ENCODE measurements around the gene ILK. TPM values are rescaled to one million over a fixed set of nuclear protein-coding genes. Genes with fewer than 3 reads are reported as not detected.

Gene ILK
- total and polyA plus RNA-seq, 2 experiments from 2014 or later, result 114 to 126 TPM

GRCh38 chr11:6655790-6656583, 52.4 kb downstream of the ILK start, which contains the start of gene DCHS1:
DCHS1 (minus strand) TSS chr11:6655809; CDS start chr11:6641613, 14,196 bp downstream.
- 13% methylated on average over 6 of the region's 56 CpGs for WGBS (ENCODE audit: low lambda C conversion rate, missing lambda C conversion rate)
- Histone ChIP-seq H3K27me3 (peaks cover 23% of the 10 kb centered on the region), H3K9me3 (ENCODE audit: low read depth) (no peaks in the 10 kb centered on the region), H3K27ac (peak within 1 kb of the TSS; percentile 87), H3K36me3 (replicated peaks; ENCODE audit: insufficient read depth, low read depth) (no peaks in the 10 kb centered on the region), H3K79me2 (peaks cover 43% of the 10 kb centered on the region), H3K4me3 (peak within 1 kb of the TSS; percentile 61), H3K4me2 (peak within 1 kb of the TSS; percentile 86), H3K9me2 (replicated peaks; ENCODE audit: insufficient read depth) (no peaks in the 10 kb centered on the region), H4K20me1 (ENCODE audit: insufficient read depth, poor library complexity, severe bottlenecking) (peaks cover 10% of the 10 kb centered on the region), H2AFZ (peak within 1 kb of the TSS; percentile 64), H3K4me1 (ENCODE audit: insufficient read depth) (peaks cover 5% of the 10 kb centered on the region)
- no peak for TF ChIP-seq EZH2phosphoT487 (IDR thresholded peaks at IDR 0.05; ENCODE audit: low read depth, severe bottlenecking, unreplicated experiment)
- no peak for TF ChIP-seq EZH2 (IDR thresholded peaks at IDR 0.05; ENCODE audit: borderline replicate concordance)
- no peak for TF ChIP-seq CTCF (IDR thresholded peaks at IDR 0.05; ENCODE audit: poor library complexity)
- peak; percentile 53 for DNase-seq (ENCODE audit: low spot score)

GRCh38 chr11:6656584-6656915, 53.0 kb downstream of the ILK start:
- no peaks in the 10 kb centered on the region for H3K9me3 ChIP-seq (ENCODE audit: low read depth)
- peak overlapping the region; percentile 64 for H2AFZ ChIP-seq
- H3K4me1 ChIP-seq (ENCODE audit: insufficient read depth), result peaks cover 5% of the 10 kb centered on the region
- no peaks in the 10 kb centered on the region for H3K9me2 ChIP-seq (replicated peaks; ENCODE audit: insufficient read depth)
- TF ChIP-seq EZH2phosphoT487 (IDR thresholded peaks at IDR 0.05; ENCODE audit: low read depth, severe bottlenecking, unreplicated experiment) (no peak), CTCF (IDR thresholded peaks at IDR 0.05; ENCODE audit: poor library complexity) (no peak), EZH2 (IDR thresholded peaks at IDR 0.05; ENCODE audit: borderline replicate concordance) (peak; percentile 39)
- H4K20me1 ChIP-seq (ENCODE audit: insufficient read depth, poor library complexity, severe bottlenecking), result peaks cover 10% of the 10 kb centered on the region
- 66% methylated on average over 4 of the region's 4 CpGs for WGBS (ENCODE audit: low lambda C conversion rate, missing lambda C conversion rate)
- no peak for DNase-seq (ENCODE audit: low spot score)
- H3K27ac ChIP-seq, result peak overlapping the region; percentile 87
- no peaks in the 10 kb centered on the region for H3K36me3 ChIP-seq (replicated peaks; ENCODE audit: insufficient read depth, low read depth)
- peak overlapping the region; percentile 38 for H3K4me3 ChIP-seq
- H3K27me3 ChIP-seq, result peaks cover 23% of the 10 kb centered on the region
- peaks cover 43% of the 10 kb centered on the region for H3K79me2 ChIP-seq
- H3K4me2 ChIP-seq, result peak overlapping the region; percentile 70

- H3K9me2 ChIP-seq (replicated peaks; ENCODE audit: insufficient read depth), result no peaks in the 10 kb centered on the region
- H3K36me3 ChIP-seq (replicated peaks; ENCODE audit: insufficient read depth, low read depth), result no peaks in the 10 kb centered on the region
- H3K9me3 ChIP-seq (ENCODE audit: low read depth), result no peaks in the 10 kb centered on the region
- peaks cover 23% of the 10 kb centered on the region for H3K27me3 ChIP-seq
- peaks cover 42% of the 10 kb centered on the region for H3K79me2 ChIP-seq
- H2AFZ ChIP-seq, result peak overlapping the region; percentile 64
- H3K4me1 ChIP-seq (ENCODE audit: insufficient read depth), result peaks cover 5% of the 10 kb centered on the region
- H3K4me2 ChIP-seq, result peak overlapping the region; percentile 70
- peak overlapping the region; percentile 87 for H3K27ac ChIP-seq
- H3K4me3 ChIP-seq, result peak overlapping the region; percentile 38
- 64% methylated on average over 5 of the region's 5 CpGs for WGBS (ENCODE audit: low lambda C conversion rate, missing lambda C conversion rate)
- DNase-seq (ENCODE audit: low spot score), result no peak
- TF ChIP-seq EZH2 (IDR thresholded peaks at IDR 0.05; ENCODE audit: borderline replicate concordance), result peak; percentile 41
- no peak for TF ChIP-seq EZH2phosphoT487 (IDR thresholded peaks at IDR 0.05; ENCODE audit: low read depth, severe bottlenecking, unreplicated experiment)
- peaks cover 10% of the 10 kb centered on the region for H4K20me1 ChIP-seq (ENCODE audit: insufficient read depth, poor library complexity, severe bottlenecking)
Observed at GRCh38 chr11:6656936-6657335, 53.4 kb downstream of the ILK start.

- peaks cover 23% of the 10 kb centered on the region for H3K27me3 ChIP-seq
- H2AFZ ChIP-seq, result no peak overlapping the region
- no peaks in the 10 kb centered on the region for H3K9me3 ChIP-seq (ENCODE audit: low read depth)
- DNase-seq (ENCODE audit: low spot score), result no peak
- H3K4me1 ChIP-seq (ENCODE audit: insufficient read depth), result peaks cover 5% of the 10 kb centered on the region
- H3K79me2 ChIP-seq, result peaks cover 38% of the 10 kb centered on the region
- no peaks in the 10 kb centered on the region for H3K9me2 ChIP-seq (replicated peaks; ENCODE audit: insufficient read depth)
- TF ChIP-seq EZH2 (IDR thresholded peaks at IDR 0.05; ENCODE audit: borderline replicate concordance) (no peak), EZH2phosphoT487 (IDR thresholded peaks at IDR 0.05; ENCODE audit: low read depth, severe bottlenecking, unreplicated experiment) (no peak), CTCF (IDR thresholded peaks at IDR 0.05; ENCODE audit: poor library complexity) (no peak)
- 82% methylated on average over 1 of the region's 1 CpG for WGBS (ENCODE audit: low lambda C conversion rate, missing lambda C conversion rate)
- H3K4me2 ChIP-seq, result peak overlapping the region; percentile 70
- peaks cover 7% of the 10 kb centered on the region for H4K20me1 ChIP-seq (ENCODE audit: insufficient read depth, poor library complexity, severe bottlenecking)
- peak overlapping the region; percentile 87 for H3K27ac ChIP-seq
- H3K36me3 ChIP-seq (replicated peaks; ENCODE audit: insufficient read depth, low read depth), result no peaks in the 10 kb centered on the region
- no peak overlapping the region for H3K4me3 ChIP-seq
Observed at GRCh38 chr11:6657346-6657745, 53.8 kb downstream of the ILK start.
